ENCODE results near the gene MSH4.
A peak's percentile ranks its signal among the peaks of the same experiment; 100 is the strongest.
"Not testable (repeated sequence)": the region's sequence is repeated elsewhere in the genome, so short reads cannot be mapped to it uniquely, and the experiment has no call there.

Gene MSH4

GRCh38 chr1:75796376-75797272 lies at the start of gene MSH4:
Gene MSH4 (plus strand): TSS chr1:75796882. CDS start chr1:75796986, 104 bp downstream.
- Histone ChIP-seq H3K27me3 (no peaks in the 10 kb centered on the region), H3K4me2 (no peak within 1 kb of the TSS), H3K4me1 (peaks cover 0 to 24% (median 8%) of the 10 kb centered on the region in 10 experiments; a peak in 12 of 20 replicates), H3K9me3 (replicated peaks in 1 of 11) (no peaks in the 10 kb centered on the region), H3K36me3 (peaks cover 55 to 77% (median 68%) of the 10 kb centered on the region in 11 experiments), H3K9ac (no peak within 1 kb of the TSS), H3K27ac (no peak within 1 kb of the TSS), H3K4me3 (no peak within 1 kb of the TSS), H4K20me1 (peaks cover 55 to 75% (median 67%) of the 10 kb centered on the region in 11 experiments)
- no peak for TF ChIP-seq Cebpa-rat (IDR thresholded peaks at IDR 0.05)

- Histone ChIP-seq H3K36me3 (peaks cover 62 to 98% (median 87%) of the 10 kb centered on the region in 11 experiments), H3K9me3 (replicated peaks in 1 of 11) (peaks cover 46 to 56% (median 50%) of the 10 kb centered on the region in 11 experiments)
- H3K9ac ChIP-seq, H3K27me3 ChIP-seq, H4K20me1 ChIP-seq, H3K4me3 ChIP-seq, H3K4me1 ChIP-seq, H3K4me2 ChIP-seq, H3K27ac ChIP-seq: not testable (repeated sequence)
Measured at GRCh38 chr1:75757210-75757609, 39.5 kb upstream of the MSH4 start.

- H3K4me2 ChIP-seq, H4K20me1 ChIP-seq, H3K27ac ChIP-seq, H3K4me3 ChIP-seq, H3K27me3 ChIP-seq, H3K9ac ChIP-seq, H3K4me1 ChIP-seq: not testable (repeated sequence)
- H3K36me3 ChIP-seq: peaks cover 48 to 98% (median 79%) of the 10 kb centered on the region in 11 experiments
- peaks cover 46 to 52% (median 48%) of the 10 kb centered on the region in 11 experiments for H3K9me3 ChIP-seq (replicated peaks in 1 of 11)
Measured at GRCh38 chr1:75758543-75758942, 38.1 kb upstream of the MSH4 start.

GRCh38 chr1:75764057-75764655 lies 32.5 kb upstream of the MSH4 start:
- no peak overlapping the region for H3K27ac ChIP-seq

GRCh38 chr1:75765697-75766355 lies 30.9 kb upstream of the MSH4 start:
- TF ChIP-seq Cebpa-rat (IDR thresholded peaks at IDR 0.05): no peak
- no peak overlapping the region for H3K9ac ChIP-seq
- no peaks in the 10 kb centered on the region for H4K20me1 ChIP-seq
- peaks cover 4 to 39% (median 21%) of the 10 kb centered on the region in 11 experiments; a peak in 21 of 22 replicates for H3K36me3 ChIP-seq
- no peak overlapping the region for H3K4me3 ChIP-seq
- H3K4me1 ChIP-seq: peaks cover 0 to 18% (median 6%) of the 10 kb centered on the region in 10 experiments; a peak in 15 of 20 replicates
- no peaks in the 10 kb centered on the region for H3K9me3 ChIP-seq (replicated peaks in 1 of 11)
- peak overlapping the region in 4 of 11 experiments; percentile 7 to 42 (median 34); a peak in 4 of 22 replicates for H3K4me2 ChIP-seq
- H3K27ac ChIP-seq: no peak overlapping the region
- no peaks in the 10 kb centered on the region for H3K27me3 ChIP-seq

More at GRCh38 chr1:75764057-75764655, 32.5 kb upstream of the MSH4 start:
- no peak for TF ChIP-seq Cebpa-rat (IDR thresholded peaks at IDR 0.05)
- Histone ChIP-seq H3K4me3 (no peak overlapping the region), H4K20me1 (no peaks in the 10 kb centered on the region), H3K9me3 (replicated peaks in 1 of 11) (no peaks in the 10 kb centered on the region), H3K4me1 (peaks cover 0 to 18% (median 6%) of the 10 kb centered on the region in 10 experiments; a peak in 15 of 20 replicates), H3K36me3 (peaks cover 4 to 56% (median 37%) of the 10 kb centered on the region in 11 experiments; a peak in 21 of 22 replicates), H3K4me2 (no peak overlapping the region), H3K27me3 (no peaks in the 10 kb centered on the region), H3K9ac (no peak overlapping the region)

GRCh38 chr1:75768016-75768415 lies 28.7 kb upstream of the MSH4 start:
- Histone ChIP-seq H3K27me3 (no peaks in the 10 kb centered on the region), H4K20me1 (no peaks in the 10 kb centered on the region), H3K9me3 (replicated peaks in 1 of 11) (no peaks in the 10 kb centered on the region), H3K9ac (no peak overlapping the region), H3K4me2 (no peak overlapping the region), H3K36me3 (peaks cover 0 to 17% (median 11%) of the 10 kb centered on the region in 11 experiments; a peak in 12 of 22 replicates), H3K4me1 (peaks cover 0 to 18% (median 6%) of the 10 kb centered on the region in 10 experiments; a peak in 15 of 20 replicates), H3K27ac (no peak overlapping the region), H3K4me3 (no peak overlapping the region)
- TF ChIP-seq Cebpa-rat (IDR thresholded peaks at IDR 0.05): no peak

GRCh38 chr1:75770761-75771160 lies 25.9 kb upstream of the MSH4 start:
- no peaks in the 10 kb centered on the region for H3K36me3 ChIP-seq
- H3K27ac ChIP-seq: no peak overlapping the region
- no peaks in the 10 kb centered on the region for H3K9me3 ChIP-seq (replicated peaks in 1 of 11)
- H3K27me3 ChIP-seq: no peaks in the 10 kb centered on the region
- no peak for TF ChIP-seq Cebpa-rat (IDR thresholded peaks at IDR 0.05)
- H3K4me1 ChIP-seq: peaks cover 0 to 5% (median 0%) of the 10 kb centered on the region in 10 experiments; a peak in 7 of 20 replicates
- no peak overlapping the region for H3K4me2 ChIP-seq
- no peak overlapping the region for H3K9ac ChIP-seq
- no peaks in the 10 kb centered on the region for H4K20me1 ChIP-seq
- H3K4me3 ChIP-seq: no peak overlapping the region

- Histone ChIP-seq H3K36me3 (no peaks in the 10 kb centered on the region), H3K9ac (no peak overlapping the region), H3K27me3 (no peaks in the 10 kb centered on the region), H3K4me1 (no peaks in the 10 kb centered on the region), H3K27ac (no peak overlapping the region), H4K20me1 (no peaks in the 10 kb centered on the region), H3K4me3 (no peak overlapping the region), H3K4me2 (no peak overlapping the region), H3K9me3 (replicated peaks in 1 of 11) (peaks cover 0 to 5% (median 0%) of the 10 kb centered on the region in 11 experiments; a peak in 1 of 22 replicates)
- TF ChIP-seq Cebpa-rat (IDR thresholded peaks at IDR 0.05): no peak
Measured at GRCh38 chr1:75771978-75772377, 24.7 kb upstream of the MSH4 start.

GRCh38 chr1:75777812-75778211 lies 18.9 kb upstream of the MSH4 start:
- not testable (repeated sequence) for H3K27ac ChIP-seq, H3K9ac ChIP-seq, H4K20me1 ChIP-seq, H3K4me3 ChIP-seq, H3K4me2 ChIP-seq, H3K27me3 ChIP-seq, H3K4me1 ChIP-seq, H3K36me3 ChIP-seq
- H3K9me3 ChIP-seq (replicated peaks in 1 of 11): peaks cover 0 to 15% (median 5%) of the 10 kb centered on the region in 11 experiments; a peak in 9 of 22 replicates

GRCh38 chr1:75778694-75779093 lies 18.0 kb upstream of the MSH4 start:
- not testable (repeated sequence) for H3K27ac ChIP-seq, H3K36me3 ChIP-seq, H4K20me1 ChIP-seq, H3K4me2 ChIP-seq, H3K27me3 ChIP-seq, H3K9ac ChIP-seq, H3K4me1 ChIP-seq, H3K4me3 ChIP-seq
- peaks cover 0 to 15% (median 6%) of the 10 kb centered on the region in 11 experiments; a peak in 13 of 22 replicates for H3K9me3 ChIP-seq (replicated peaks in 1 of 11)

GRCh38 chr1:75780183-75780582 lies 16.5 kb upstream of the MSH4 start:
- Histone ChIP-seq H3K4me1 (peaks cover 4 to 11% (median 10%) of the 10 kb centered on the region in 10 experiments; a peak in 17 of 20 replicates), H3K9me3 (replicated peaks in 1 of 11) (peaks cover 0 to 18% (median 9%) of the 10 kb centered on the region in 11 experiments; a peak in 14 of 22 replicates)
- not testable (repeated sequence) for H4K20me1 ChIP-seq, H3K27me3 ChIP-seq, H3K36me3 ChIP-seq, H3K9ac ChIP-seq, H3K4me2 ChIP-seq, H3K4me3 ChIP-seq, H3K27ac ChIP-seq

GRCh38 chr1:75783920-75784319 lies 12.8 kb upstream of the MSH4 start:
- H3K4me2 ChIP-seq: peak overlapping the region in 2 of 11 experiments; percentile 92 to 96; a peak in 3 of 22 replicates
- not testable (repeated sequence) for H3K9ac ChIP-seq, H3K4me3 ChIP-seq, H3K27me3 ChIP-seq
- peaks cover 17 to 22% (median 19%) of the 10 kb centered on the region in 11 experiments; a peak in 21 of 22 replicates for H3K36me3 ChIP-seq
- H3K9me3 ChIP-seq (replicated peaks in 1 of 11): peaks cover 0 to 14% (median 5%) of the 10 kb centered on the region in 11 experiments; a peak in 9 of 22 replicates
- H3K4me1 ChIP-seq: peaks cover 17 to 32% (median 20%) of the 10 kb centered on the region in 10 experiments
- H4K20me1 ChIP-seq: peaks cover 17 to 23% (median 21%) of the 10 kb centered on the region in 11 experiments
- peak overlapping the region in 6 of 11 experiments; percentile 51 to 99 (median 95); a peak in 6 of 22 replicates for H3K27ac ChIP-seq
